Stimulated activated naive CD4-positive, alpha-beta T cell (primary cell): ENCODE data around the gene TMED8.
"Not testable (repeated sequence)": the region's sequence is repeated elsewhere in the genome, so short reads cannot be mapped to it uniquely, and the experiment has no call there.

Experiments
- DNase-seq, 6 experiments: peaks; one replicate each; lab custom pipeline; 2025; lab: John Stamatoyannopoulos, UW

The TMED8 gene, protein sequence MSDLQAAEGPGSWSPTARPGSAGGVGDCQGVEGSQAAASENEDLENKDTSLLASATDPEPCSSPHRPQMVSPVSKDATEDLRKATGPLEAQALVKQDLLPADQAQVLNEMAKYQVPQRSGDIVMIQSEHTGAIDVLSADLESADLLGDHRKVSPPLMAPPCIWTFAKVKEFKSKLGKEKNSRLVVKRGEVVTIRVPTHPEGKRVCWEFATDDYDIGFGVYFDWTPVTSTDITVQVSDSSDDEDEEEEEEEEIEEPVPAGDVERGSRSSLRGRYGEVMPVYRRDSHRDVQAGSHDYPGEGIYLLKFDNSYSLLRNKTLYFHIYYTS

DNA sequence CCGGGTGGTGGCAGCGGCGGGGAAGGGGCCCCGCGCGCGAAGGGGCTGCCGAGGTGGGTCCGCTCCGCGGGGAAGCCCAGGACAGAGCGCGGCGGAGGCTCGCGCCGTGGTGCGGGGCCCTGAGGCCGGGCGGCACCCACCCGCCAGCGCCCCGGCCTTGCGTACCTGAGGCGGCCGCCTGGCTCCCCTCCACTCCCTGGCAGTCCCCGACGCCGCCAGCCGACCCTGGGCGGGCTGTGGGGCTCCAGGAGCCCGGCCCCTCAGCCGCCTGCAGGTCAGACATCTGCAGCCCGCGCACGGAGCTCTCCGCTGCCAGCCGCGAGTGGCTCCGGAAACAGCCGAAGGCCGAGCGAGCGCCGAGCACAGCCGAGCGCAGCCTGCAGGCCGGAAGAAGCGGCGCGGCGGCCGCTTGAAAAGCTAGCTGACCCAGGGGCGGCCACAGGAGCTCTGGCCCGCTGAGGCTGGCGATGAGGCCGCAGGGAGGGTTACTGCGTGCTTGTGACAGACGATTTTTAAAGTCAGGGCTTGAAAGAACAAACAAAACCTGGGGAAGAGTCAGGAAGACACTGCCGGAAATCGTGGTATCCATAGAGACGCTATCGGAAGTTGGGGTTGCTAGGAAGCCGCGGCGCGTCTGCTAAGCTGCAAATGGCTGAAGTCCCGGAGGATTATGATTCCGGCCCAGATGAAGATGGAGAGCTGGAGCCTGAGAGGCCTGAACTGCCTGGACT, at the start of gene TMED8, which contains the start of gene SAMD15:
Gene TMED8 (minus strand): TSS at position 324 of the 731 bp plus-strand sequence. CDS start 41 bp downstream, at position 283.
Gene SAMD15 (plus strand): TSS at position 609 of the 731 bp plus-strand sequence. CDS start 40 bp downstream, at position 649.
- DNase-seq = peak; percentile 68 to 93 (median 83)

DNA sequence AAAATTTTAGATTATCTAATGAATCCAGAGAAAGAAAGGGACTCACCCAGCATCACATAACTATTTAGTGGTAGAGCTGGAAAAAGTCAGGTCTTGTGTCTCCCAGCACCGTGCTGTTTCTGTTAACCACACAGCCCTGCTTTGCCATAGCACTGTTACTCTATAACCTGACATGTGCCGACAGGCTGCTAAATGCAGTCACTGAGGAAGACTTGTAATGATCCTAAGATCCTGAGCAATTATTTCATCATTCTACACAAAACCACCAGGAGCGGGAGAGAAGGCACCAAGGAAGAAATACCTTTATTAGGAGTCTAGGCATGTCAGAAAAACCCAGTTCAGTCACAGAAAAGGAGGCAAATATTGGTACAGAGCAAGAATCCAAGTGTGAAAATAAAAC, 49.5 kb upstream of the TMED8 start:
- DNase-seq = no peak

DNA sequence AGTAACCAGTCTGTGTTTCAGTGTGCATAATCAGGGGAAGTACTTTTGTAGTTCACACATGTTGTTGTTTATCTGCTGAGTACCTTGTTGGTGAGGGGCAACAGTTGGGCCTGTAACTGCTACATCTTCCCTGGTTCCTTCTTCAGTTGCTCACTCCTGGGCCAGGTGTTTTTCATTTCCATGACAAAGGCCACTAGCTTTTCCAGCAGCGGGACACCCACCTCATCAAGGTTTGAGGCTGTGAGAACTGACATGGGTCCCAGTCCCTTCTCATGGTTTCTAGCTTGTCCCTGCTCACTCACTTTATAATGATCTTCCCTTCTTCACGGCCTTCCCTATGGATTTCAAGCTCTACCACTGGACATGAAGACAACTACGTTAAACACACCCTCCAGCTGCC, 48.0 kb upstream of the TMED8 start:
- no peak for DNase-seq

DNA sequence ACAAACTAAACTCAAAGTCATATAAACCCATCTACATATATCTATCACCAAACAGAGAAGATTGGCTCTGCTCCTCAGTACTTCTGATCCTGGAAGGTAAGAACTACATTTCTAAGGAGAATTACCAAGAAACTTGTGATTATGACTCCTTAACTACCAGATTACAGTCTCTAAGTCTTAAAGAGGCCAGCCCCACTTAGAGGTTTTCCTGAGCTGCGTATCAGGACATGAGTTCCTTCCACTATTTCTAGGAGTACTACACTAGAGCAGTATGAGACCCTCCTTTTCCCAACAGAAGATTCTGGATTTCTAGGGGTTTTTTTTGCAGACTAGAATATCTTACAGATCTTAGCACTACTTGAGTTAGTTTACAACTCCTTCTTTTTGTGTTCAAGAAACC, 46.5 kb upstream of the TMED8 start, which contains the start of gene NOXRED1:
Gene NOXRED1 (minus strand): TSS at position 101 of the 400 bp plus-strand sequence. CDS start 634 bp downstream, outside the sequence.
- DNase-seq = no peak

DNA sequence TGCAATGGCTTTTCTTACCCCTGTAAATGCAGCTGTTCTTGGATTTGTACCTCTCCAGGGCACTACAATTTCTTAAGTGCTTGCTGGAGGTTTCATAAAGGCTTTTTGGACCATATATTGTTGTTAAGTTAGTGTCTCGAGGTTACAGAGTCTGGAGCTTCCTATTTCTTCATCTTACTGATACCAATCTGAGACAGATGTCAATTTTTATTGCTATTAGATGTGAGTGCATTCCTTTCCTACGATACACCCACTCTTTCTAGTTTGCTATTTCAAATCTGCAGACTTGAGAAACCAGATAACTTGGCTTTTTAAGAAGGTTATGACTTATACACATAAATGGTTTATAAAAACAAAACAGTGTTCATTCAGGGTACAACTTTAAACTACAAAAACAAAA, 44.3 kb upstream of the TMED8 start:
- DNase-seq = no peak

DNA sequence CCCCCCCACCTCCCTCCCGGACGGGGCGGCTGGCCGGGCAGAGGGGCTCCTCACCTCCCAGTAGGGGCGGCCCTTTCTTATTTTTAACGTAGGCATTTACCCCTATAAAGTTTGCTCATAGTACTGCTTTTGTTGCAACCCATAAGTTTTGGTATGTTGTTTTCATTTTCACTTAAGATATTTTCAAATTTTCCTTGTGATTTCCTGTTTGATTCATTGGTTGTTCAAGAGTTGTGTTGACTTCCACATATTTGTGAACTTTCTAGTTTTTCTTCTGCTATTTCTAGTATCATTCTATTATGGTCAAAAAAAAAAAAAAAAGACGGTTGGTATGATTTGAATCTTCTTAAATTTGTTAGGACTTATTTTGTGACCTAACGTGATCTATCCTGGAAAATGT, 39.9 kb upstream of the TMED8 start:
- no peak for DNase-seq

DNA sequence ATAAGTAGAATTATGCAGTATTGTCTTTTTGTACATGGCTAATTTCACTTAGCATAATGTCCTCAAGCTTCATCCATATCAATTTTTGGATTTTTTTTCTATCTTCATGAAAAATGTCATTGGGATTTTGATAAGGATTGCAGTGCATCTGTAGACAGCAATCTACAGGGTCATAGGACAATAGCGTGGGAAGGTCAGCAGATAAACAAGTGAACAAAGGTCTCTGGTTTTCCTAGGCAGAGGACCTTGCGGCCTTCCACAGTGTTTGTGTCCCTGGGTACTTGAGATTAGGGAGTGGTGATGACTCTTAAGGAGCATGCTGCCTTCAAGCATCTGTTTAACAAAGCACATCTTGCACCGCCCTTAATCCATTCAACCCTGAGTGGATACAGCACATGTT, 39.2 kb upstream of the TMED8 start:
- DNase-seq = not testable (repeated sequence)

DNA sequence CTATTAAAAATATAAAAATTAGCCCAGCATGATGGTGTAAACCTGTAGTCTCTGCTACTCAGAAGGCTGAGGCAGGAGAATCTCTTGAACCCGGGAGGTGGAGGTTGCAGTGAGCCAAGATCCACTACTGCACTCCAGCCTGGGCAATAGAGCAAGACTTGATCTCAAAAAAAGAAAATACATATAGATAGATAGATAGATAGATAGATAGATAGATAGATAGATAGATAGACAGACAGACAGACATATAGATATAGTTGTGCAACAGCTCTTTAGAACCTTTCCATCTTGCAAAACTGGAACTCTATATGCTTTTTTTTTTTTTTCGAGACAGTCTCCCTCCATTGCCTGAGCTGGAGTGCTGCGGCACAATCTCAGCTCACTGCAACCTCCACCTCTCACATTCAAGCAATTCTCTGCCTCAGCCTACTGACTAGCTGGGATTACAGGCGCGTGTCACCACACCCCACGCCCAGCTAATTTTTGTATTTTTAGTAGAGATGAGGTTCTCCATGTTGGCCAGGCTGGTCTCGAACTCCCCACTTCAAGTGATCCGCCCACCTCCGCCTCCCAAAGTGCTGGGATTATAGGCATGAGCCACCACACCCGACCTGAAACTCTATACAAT, 38.6 kb upstream of the TMED8 start:
- DNase-seq = not testable (repeated sequence)

DNA sequence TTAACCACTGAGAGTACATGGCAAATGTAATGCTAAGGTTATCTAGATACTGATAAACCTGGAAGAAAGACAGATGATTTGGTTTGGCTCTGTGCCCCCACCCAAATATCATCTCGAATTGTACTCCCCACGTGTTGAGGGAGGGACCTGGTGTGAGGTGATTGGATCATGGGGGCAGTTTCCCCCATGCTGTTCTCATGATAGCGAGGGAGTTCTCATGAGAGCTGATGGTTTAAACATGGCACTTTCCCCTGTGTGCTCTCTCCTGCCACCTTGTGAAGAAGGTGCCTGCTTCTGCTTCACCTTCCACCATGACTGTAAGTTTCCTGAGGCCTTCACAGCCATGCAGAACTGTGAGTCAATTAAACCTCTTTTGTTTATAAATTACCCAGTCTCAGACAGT, 32.2 kb upstream of the TMED8 start:
- DNase-seq = no peak

DNA sequence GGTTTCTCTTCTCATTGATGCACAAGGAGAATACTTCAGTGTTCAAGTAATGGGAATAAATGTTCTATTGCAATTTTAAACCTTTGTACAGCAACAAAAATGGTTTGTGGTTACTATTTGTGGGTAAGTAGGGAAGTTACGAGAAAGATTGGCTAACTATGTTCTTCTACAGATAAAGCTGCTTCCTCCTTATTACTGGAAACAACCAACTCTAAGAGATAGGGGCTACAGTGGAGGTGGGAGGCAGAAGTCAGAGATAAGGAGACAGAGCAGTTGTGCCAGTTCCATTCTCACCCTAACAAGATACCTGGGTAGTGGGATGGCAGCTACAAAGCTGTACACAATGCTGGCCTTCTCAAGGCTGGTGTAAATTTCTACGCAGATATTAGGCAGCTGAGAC, 30.3 kb upstream of the TMED8 start:
- DNase-seq = no peak

DNA sequence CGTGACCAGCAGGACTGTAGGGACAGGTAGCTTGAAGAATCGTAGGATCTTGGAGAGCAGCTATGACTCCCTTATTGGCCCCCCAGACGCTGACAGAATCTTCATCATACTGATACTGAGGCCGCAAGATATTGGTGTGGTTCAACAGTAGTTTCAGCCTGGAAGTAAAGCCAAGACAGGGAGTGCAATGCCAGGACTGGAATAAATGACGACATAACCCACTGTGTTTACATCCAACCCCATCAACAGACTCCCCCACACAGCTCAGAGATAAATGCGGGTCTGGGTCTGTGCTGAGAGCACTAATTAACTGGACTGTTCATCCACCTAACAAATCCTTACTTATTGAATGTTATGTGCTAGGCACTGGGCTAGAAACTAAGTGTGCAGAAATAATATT, 29.8 kb upstream of the TMED8 start:
- peak in 1 of 6 experiments; percentile 0 for DNase-seq

DNA sequence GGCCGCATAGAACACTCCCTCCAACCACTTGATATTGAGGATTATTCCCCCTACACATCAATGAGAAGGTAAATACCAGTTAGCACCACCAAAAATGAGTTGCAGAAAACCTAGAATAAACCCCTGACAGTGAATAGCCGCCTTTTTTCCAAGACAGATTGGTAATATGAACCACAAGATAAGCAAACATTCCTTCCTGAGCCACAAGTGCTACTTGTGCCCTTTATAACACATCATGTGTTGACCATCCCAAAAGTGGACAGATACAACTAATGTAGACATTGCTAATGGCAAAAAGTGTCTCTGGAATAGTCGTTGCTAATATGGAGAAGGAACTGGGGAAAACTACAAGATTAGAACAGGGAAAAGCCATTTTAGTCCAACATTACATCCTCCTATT, 29.2 kb upstream of the TMED8 start:
- DNase-seq = no peak

DNA sequence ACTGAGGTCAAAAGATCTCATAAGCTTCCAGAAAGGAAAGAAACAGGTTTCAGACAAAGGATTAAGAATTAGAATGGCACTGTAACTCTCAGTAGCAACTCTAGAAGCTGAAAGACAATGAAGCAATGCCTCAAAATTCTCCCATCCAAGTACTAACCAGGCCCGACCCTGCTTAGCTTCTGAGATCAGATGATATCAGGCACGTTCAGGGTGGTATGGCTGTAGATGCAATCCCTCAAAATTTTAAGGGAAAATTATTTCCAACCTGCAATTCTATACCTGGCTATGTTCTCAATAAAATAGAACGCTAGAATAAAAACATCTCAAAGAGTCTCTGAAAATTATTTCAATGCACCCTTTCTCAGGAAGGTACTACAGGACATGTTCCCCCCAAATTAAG, 26.9 kb upstream of the TMED8 start:
- DNase-seq = no peak

DNA sequence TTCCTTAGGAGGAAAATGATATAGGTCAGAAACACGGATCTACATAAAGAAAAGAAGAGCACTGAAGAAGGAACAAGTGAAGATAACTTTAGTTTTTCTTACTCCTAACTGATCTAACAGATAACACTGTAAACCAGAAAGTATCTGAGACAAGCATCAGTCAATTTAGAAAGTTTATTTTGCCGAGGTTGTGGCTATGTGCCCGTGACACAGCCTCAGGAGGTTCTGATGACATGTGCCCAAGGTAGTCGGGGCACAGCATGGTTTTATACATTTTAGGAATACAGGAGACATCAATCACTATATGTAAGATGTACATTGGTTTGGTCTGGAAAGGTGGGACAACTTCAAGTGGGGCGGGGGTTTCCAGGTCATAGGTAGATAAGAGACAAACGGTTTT, 23.3 kb upstream of the TMED8 start:
- no peak for DNase-seq

DNA sequence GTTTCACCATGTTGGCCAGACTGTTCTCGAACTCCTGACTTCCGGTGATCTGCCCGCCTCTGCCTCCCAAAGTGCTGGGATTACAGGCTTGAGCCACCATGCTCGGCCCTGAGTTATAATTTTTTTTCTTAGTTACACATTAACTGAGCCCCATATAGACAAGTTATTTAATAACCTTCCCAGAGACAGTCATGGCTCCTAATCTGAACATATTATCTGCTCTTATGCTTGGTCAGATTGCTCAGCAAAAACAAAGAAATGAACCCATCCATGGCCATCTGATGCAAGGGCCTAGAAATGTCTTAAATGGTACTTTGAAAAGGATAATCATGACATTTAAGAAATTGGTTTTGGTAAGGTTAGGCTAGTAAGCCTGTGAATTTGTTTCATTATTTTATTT, 13.3 kb upstream of the TMED8 start:
- no peak for DNase-seq

DNA sequence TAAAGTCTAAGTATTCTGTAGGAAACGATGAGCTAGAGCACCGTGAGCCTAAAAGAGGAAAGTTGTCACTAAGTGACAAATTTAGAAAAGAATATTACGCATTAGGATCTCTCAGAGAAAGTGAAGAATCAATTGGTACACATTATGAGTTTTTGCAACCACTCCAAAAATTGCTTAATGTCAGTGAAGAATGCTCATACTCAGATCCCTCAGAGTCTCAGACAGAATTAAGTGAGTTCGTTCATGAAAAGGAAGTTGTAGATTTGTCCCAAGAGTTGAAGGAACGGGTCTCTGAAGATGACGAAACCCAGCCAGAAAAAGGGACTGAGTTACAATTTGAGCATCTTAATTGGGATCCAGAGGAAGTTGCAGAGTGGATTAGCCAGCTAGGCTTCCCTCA, 1.8 kb upstream of the TMED8 start:
- no peak for DNase-seq

DNA sequence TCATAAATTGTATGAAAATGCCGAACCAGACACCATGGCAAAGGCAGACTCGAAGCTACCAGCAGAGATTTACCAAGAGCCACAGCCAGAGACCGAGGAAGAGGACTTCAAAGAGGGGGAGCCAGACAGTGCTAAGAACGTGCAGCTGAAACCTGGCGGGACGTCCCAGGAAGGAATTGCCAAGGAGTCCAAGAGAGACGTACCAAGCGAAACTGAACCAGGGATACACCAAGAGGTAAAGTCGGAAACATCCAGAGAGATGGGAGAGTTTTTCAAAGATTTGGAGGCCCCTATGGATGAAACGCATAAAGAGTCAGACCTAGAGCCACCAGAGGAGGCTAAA, 579 bp upstream of the TMED8 start:
- no peak for DNase-seq

DNA sequence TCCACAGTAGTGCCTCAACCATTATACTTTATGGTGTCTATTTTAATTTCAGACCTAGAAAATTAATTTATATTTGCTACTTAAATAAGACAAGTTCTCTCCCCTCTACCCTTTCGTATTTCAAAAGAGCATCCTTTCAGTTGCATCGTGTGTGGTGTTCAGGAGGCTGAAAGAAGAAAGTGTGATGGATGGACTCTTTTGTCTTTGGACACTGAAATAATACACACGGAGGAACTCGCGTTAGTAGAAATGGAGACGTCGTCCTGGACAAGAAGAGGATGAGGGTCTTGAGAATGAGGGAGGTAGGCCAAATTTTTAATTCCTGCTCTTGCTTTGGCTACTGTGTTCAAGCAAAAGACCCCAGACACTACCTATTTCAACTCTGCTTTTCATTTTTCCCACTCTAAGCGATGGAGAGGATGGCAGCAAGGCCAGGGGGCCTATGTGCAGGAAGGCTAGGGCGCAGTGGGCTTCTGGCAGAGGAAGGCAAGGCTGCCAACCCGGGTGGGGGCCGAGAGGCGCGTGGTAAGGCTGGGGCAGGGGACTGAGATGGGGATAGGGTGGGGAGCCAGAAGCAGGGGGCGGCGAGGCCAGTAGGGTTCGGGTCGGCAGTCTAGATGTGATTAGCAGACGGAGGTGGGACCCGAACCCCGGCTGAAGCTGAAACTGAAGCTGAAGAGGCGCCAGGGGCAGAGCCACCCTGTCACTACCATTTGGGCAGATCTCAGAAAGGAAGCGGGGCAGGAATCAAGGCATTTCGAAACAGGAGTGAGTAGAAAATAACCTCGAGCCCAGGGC, 722 bp downstream of the TMED8 start:
- peak in 2 of 6 experiments; percentile 13 to 30 for DNase-seq

DNA sequence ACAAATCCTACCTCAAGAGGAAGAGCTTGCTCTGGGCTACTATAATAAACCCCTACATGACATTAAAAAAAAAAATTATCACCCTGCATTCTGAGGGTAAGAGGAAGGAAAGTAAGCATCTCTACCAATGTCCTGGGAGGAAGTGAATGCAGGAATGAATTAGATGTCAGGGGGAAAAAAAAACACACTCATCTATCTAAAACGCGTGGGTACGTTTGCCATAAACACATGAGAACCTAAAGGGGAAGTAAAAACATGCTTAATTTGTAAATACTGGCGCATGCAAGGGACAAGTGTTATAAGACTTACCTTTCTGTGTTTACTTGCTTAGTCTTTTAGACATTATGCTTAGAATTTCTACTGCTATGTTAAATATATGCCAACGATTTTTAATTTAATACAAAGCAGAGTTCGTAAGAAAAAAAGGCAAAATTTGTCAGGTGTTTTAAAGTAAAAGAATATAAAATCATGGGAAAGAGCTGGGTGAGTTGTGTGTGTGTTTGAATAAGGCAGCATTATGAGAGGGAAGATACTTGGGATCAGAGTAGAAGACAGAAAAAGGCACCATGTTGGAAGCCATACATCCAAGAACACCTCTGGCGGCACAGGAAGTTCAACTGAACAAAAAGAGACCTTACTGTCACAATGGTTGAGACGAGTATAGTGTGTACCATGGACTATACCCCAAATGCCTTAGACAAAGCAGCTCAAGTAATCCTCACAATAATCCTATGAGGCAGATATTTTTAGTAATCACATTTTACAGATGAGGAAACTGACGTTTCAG, 1.5 kb downstream of the TMED8 start:
- no peak for DNase-seq

DNA sequence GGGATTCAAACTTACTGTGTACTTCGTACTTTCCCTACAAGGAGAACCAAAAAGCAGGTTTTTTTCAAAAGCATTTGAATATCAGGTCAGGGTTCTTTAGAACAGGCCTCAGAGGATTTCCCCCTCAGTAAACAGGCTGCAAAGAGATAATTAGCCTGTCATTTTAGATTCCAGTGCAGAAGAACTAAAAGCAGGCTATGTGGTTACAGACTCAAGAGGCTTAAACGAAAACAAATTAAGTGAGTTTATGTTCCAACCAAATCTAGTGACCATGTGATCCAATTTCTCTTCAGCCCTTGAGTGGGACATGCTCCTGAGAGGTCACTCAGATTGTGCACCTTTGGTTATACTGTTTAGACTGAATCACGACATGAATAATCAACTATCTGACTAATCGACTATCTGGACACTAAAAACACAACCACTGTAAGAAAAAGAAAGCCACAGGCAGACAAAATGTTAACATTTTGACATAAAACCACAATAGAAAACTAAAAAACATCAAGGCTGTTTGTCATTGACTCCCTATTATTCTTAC, 4.5 kb downstream of the TMED8 start:
- no peak for DNase-seq

DNA sequence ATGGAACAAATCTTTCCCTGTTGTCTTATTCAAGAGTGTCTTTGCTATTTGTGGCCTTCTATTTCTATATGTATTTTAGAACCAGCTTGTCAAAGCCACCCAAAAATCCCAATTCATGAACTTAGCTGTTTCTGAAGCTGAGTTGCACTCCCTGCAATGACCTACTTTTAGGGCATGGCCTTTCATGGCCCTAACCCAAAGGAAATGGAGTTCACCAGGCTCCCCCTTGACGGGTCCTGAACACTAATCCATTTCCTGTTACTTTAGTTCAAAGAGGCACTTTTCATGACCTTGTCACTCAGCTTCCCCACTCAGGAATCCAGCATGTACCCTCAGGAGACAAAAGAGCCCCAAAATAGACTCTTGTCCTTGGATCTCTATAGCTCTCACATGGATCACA, 7.6 kb downstream of the TMED8 start:
- DNase-seq = no peak
